OCI-LY1 (cell line): ENCODE results near the gene THSD8.
"Not testable (repeated sequence)": the region's sequence is repeated elsewhere in the genome, so short reads cannot be mapped to it uniquely, and the experiment has no call there.

Experiments
- H2AFZ ChIP-seq: fragments of 200-600 bp; sonication (generic), shearing (Covaris generic); 2 replicates; pipeline ENCODE4 v1.6.0; 2014; ENCODE audit warnings: antibody characterized with exemption, mild to moderate bottlenecking, low read length
- H3F3A ChIP-seq: fragments of 200-600 bp; sonication (generic), shearing (Covaris generic); 2 replicates; pipeline ENCODE4 v1.6.0; 2014; ENCODE audit warnings: mild to moderate bottlenecking, antibody characterized with exemption, low read length, moderate library complexity; ENCODE audit not compliant: insufficient read depth
- H3K27ac ChIP-seq: fragments of 200-600 bp; sonication (generic); 2 replicates; pipeline ENCODE4 v1.5.1; 2014; ENCODE audit warnings: low read length, mixed run types, mild to moderate bottlenecking, low read depth; ENCODE audit not compliant: poor library complexity, severe bottlenecking
- H3K27me3 ChIP-seq: fragments of 200-600 bp; sonication (generic); 2 replicates; pipeline ENCODE4 v1.6.0; 2014; ENCODE audit warnings: antibody characterized with exemption, mild to moderate bottlenecking, low read length, moderate library complexity; ENCODE audit not compliant: insufficient read depth
- H3K36me3 ChIP-seq: fragments of 200-600 bp; sonication (generic); 2 replicates; pipeline ENCODE4 v1.6.1; 2014; ENCODE audit warnings: mild to moderate bottlenecking, antibody characterized with exemption, low read length, moderate library complexity, mixed read lengths; ENCODE audit not compliant: insufficient read depth
- H3K4me1 ChIP-seq: fragments of 200-600 bp; sonication (generic); 2 replicates; pipeline ENCODE4 v1.5.1; 2014; ENCODE audit warnings: mild to moderate bottlenecking, low read length, moderate library complexity; ENCODE audit not compliant: insufficient read depth, severe bottlenecking
- H3K4me2 ChIP-seq: fragments of 200-600 bp; sonication (generic), shearing (Covaris generic); 2 replicates; pipeline ENCODE4 v1.6.1; 2014; ENCODE audit warnings: low read length
- H3K4me3 ChIP-seq: fragments of 200-600 bp; sonication (generic); 2 replicates; pipeline ENCODE4 v1.5.1; 2014; ENCODE audit warnings: low read length, low read depth, mild to moderate bottlenecking, mixed read lengths; ENCODE audit not compliant: poor library complexity, severe bottlenecking
- H3K79me2 ChIP-seq: fragments of 200-600 bp; shearing (Covaris generic); 2 replicates; pipeline ENCODE4 v1.6.1; 2016; ENCODE audit warnings: mixed run types, low read length, mixed read lengths; ENCODE audit not compliant: insufficient read depth
- H3K9ac ChIP-seq: fragments of 200-600 bp; sonication (generic), shearing (Covaris generic); 2 replicates; pipeline ENCODE4 v1.6.1; 2014; ENCODE audit warnings: mild to moderate bottlenecking, low read length, mixed read lengths
- H3K9me2 ChIP-seq: fragments of 200-600 bp; sonication (generic), shearing (Covaris generic); 2 replicates; pipeline ENCODE4 v1.6.1; 2014; ENCODE audit warnings: low read depth, mild to moderate bottlenecking, low read length, mixed read lengths
- H3K9me3 ChIP-seq: fragments of 200-600 bp; shearing (Covaris generic); 2 replicates; pipeline ENCODE4 v1.6.1; 2014; ENCODE audit warnings: low read length, mixed read lengths
- H4K20me1 ChIP-seq: fragments of 200-600 bp; sonication (generic), shearing (Covaris generic); 2 replicates; pipeline ENCODE4 v1.6.0; 2016; ENCODE audit warnings: mild to moderate bottlenecking, low read length; ENCODE audit not compliant: insufficient read depth
- CTCF ChIP-seq: fragments of 200-600 bp; sonication (generic), shearing (Covaris generic); IDR thresholded peaks from 2 replicates; pipeline ENCODE4 v1.5.1; 2017; ENCODE audit warnings: mild to moderate bottlenecking, antibody characterized with exemption, low read length, moderate library complexity, mixed read lengths
- EZH2 ChIP-seq: fragments of 200-600 bp; sonication (generic), shearing (Covaris generic); IDR thresholded peaks from 2 replicates; pipeline ENCODE4 v1.8.0; 2017; ENCODE audit warnings: borderline replicate concordance, mixed run types, mild to moderate bottlenecking, antibody characterized with exemption, low read length, moderate library complexity, mixed read lengths

The THSD8 gene

GRCh38 chr19:12794971-12795381, 6.9 kb upstream of the THSD8 start:
- H3K4me1 ChIP-seq = peaks cover 32% of the 10 kb centered on the region
- peak overlapping the region; percentile 42 for H3K27ac ChIP-seq
- H3K4me2 ChIP-seq = no peak overlapping the region

GRCh38 chr19:12796146-12797071, 5.5 kb upstream of the THSD8 start:
- no peak overlapping the region for H3K4me3 ChIP-seq
- H3K36me3 ChIP-seq = peaks cover 16% of the 10 kb centered on the region; the same call in 1 of the 2 replicates
- H3K9me3 ChIP-seq = no peaks in the 10 kb centered on the region
- peaks cover 29% of the 10 kb centered on the region for H3K4me1 ChIP-seq
- no peaks in the 10 kb centered on the region for H3K79me2 ChIP-seq
- TF ChIP-seq CTCF (peak; percentile 93), EZH2 (no peak)
- H3F3A ChIP-seq = no peaks in the 10 kb centered on the region
- H3K27me3 ChIP-seq = no peaks in the 10 kb centered on the region
- H3K27ac ChIP-seq = peak overlapping the region; percentile 34
- H3K4me2 ChIP-seq = peak overlapping the region; percentile 17; the same call in 1 of the 2 replicates
- no peaks in the 10 kb centered on the region for H4K20me1 ChIP-seq
- peak overlapping the region; percentile 10; the same call in 1 of the 2 replicates for H3K9ac ChIP-seq
- no peaks in the 10 kb centered on the region for H3K9me2 ChIP-seq
- H2AFZ ChIP-seq = no peak overlapping the region

More at GRCh38 chr19:12794971-12795381, 6.9 kb upstream of the THSD8 start:
- Histone ChIP-seq H2AFZ (no peak overlapping the region), H3F3A (no peaks in the 10 kb centered on the region), H4K20me1 (no peaks in the 10 kb centered on the region), H3K36me3 (peaks cover 9% of the 10 kb centered on the region; the same call in 1 of the 2 replicates), H3K27me3 (no peaks in the 10 kb centered on the region), H3K79me2 (no peaks in the 10 kb centered on the region), H3K4me3 (no peak overlapping the region), H3K9ac (no peak overlapping the region), H3K9me2 (no peaks in the 10 kb centered on the region), H3K9me3 (no peaks in the 10 kb centered on the region)
- TF ChIP-seq EZH2 = no peak
- TF ChIP-seq CTCF = no peak

- H3K9me3 ChIP-seq = no peaks in the 10 kb centered on the region
- H4K20me1 ChIP-seq = no peaks in the 10 kb centered on the region
- no peak overlapping the region for H3K27ac ChIP-seq
- TF ChIP-seq CTCF = no peak
- no peak for TF ChIP-seq EZH2
- no peak overlapping the region for H3K9ac ChIP-seq
- H3K4me2 ChIP-seq = no peak overlapping the region
- peaks cover 33% of the 10 kb centered on the region for H3K4me1 ChIP-seq
- H3K36me3 ChIP-seq = peaks cover 16% of the 10 kb centered on the region; the same call in 1 of the 2 replicates
- H2AFZ ChIP-seq = no peak overlapping the region
- no peaks in the 10 kb centered on the region for H3F3A ChIP-seq
- H3K4me3 ChIP-seq = no peak overlapping the region
- no peaks in the 10 kb centered on the region for H3K79me2 ChIP-seq
- H3K9me2 ChIP-seq = no peaks in the 10 kb centered on the region
- H3K27me3 ChIP-seq = no peaks in the 10 kb centered on the region
Measured at GRCh38 chr19:12797141-12797587, 4.7 kb upstream of the THSD8 start.

GRCh38 chr19:12797607-12798006, 4.3 kb upstream of the THSD8 start:
- not testable (repeated sequence) for H3K27ac ChIP-seq, H3K9me3 ChIP-seq, H4K20me1 ChIP-seq, H2AFZ ChIP-seq, H3K79me2 ChIP-seq, H3K27me3 ChIP-seq, H3F3A ChIP-seq, H3K4me2 ChIP-seq, H3K9ac ChIP-seq, H3K9me2 ChIP-seq, H3K4me3 ChIP-seq
- H3K36me3 ChIP-seq = peaks cover 16% of the 10 kb centered on the region; the same call in 1 of the 2 replicates
- H3K4me1 ChIP-seq = peaks cover 37% of the 10 kb centered on the region
